ENCODE results near the gene FGFRL1.

The FGFRL1 gene

DNA sequence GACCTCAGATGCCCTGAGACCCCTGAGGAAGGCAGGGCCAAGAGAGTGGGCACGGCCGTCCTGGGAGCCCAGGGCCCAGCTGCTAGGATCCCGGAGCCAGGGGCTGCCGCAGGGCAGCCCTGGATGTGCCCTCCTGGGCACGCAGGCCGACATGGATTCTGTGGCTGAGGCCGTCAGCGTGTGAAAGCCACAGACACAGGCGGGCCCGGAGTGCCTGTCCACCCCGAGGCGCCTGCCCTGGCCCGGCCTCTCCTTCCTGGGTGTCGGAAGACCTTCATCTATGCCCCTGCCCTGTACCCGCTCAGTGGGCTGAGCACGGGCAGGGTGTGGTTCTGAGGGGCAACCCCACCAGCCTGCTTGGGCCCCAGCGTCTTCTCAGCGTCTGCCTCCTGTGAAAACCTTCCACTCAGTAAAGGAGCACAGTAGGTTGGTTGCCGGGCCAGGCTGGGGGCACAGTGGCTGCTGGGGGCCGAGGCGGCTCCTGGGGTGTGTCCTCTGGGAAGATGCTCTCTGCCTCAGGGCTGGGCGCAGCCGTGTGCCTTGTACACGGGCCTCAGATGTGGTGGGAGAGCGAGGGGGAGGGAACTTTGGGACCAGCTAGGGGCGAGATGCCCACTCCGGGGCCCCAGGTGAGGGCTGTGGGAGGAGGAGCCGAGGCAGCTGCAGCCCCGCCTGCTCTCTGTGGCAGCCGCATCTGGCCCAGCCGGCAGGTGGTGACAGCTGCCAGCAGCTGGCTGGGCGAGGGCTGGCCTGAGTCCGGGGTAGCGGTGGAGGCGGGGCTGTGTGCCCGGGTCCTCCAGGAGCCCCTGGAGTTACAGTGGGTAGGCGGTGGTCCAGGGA, 20.8 kb downstream of the FGFRL1 start:
- H3K27ac ChIP-seq = no peak overlapping the region
- H3K4me3 ChIP-seq = no peak overlapping the region

DNA sequence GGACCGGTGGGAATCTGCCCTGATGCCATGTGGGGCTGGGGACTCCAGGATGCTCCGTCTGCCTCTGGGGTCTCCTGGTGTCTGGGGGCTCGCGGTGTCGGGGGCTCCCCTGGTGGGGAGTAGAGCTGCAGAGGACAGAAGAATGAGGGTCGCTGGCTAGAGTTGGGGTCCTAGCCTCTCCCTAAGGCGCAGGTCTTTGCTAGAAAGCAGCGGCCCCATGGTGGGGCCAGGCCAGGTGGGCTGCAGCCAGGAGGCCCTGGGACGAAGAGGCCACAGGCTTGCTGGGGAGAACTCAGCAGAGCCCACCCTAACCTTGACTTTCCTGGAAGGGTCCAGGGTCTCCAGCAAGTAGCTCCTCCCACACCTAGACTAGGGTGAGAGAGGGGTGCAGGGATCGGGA, 21.4 kb downstream of the FGFRL1 start:
- Histone ChIP-seq H3K4me3 (no peak overlapping the region), H3K27ac (no peak overlapping the region)

DNA sequence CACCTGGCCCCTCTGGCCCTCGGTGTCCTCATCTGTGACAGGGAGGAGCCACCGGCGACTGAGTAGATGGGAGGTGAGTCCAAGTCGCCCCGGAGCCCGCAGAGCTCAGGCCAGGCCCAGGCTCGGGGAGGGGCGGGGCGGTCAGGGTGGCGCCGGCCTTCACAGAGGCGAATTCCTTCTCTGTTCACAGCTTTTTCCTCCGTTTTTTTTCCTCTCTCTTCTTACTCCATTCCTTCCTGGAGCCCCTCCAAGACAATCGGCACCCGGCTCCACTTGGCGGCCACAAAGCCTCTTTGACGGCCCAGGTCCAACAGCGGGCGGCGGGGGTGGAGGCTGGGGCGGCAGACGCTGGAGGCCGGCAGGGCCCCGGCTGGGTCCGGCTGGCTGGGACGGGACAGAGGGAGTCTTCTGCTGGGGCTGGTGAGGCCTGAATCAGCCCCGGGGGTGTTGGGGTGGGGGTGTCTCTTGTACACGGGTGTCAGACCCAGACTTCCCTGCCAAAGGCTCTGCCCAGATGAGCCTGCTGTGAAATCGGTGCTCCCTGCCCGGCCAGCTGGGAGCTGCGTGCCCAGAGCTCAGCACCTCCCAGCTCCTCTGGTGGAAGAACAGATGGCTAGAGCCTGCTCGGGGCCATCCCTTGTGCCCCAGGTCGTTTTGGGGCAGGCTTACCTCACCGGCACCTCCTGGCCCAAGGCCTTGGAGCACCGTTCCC, 22.6 kb downstream of the FGFRL1 start:
- peak overlapping the region in 5 of 21 experiments; percentile 5 to 46 (median 34) for H3K27ac ChIP-seq
- peak overlapping the region in 1 of 7 experiments; percentile 2 for H3K4me3 ChIP-seq

DNA sequence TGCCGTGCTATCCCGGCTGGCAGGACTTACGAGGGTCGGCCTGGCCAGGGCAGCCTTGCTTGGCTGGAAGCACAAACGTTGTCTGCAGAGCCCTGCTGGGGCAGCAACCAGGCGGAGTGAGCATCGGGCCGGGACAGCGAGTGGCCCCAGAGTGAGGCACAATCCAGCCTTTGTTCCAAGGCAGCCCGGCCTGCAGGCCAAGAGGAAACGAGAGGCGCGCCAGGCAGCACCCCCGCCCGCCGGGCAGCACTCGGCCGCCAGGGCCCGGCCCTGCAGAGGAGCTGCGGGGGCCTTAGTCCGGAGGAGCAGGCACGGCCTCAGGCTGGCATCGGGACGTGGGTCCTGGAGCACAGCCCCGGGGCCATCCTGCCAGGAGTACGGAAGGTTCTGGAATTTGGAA, 24.1 kb downstream of the FGFRL1 start:
- H3K4me3 ChIP-seq = no peak overlapping the region
- H3K27ac ChIP-seq = no peak overlapping the region

DNA sequence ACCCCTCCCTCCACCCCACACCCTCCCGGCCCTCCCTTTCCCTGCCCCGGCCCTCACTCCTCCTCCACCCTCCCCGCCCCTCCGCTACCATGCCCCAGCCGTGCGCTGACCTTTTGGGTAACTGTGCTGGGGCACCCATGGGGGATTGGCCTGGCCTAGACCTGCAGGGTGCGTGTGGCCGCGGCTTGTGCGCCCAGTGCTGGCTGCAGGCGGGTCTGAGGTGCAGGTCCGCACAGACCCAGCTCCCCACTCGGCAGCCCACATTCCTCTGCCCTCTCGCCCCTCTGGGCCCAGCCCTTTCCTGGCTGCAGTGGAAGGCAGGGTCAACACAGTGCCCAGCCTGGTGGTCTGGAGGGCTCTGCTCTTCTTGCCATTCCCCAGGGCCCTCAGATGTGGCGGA, 24.7 kb downstream of the FGFRL1 start:
- Histone ChIP-seq H3K27ac (no peak overlapping the region), H3K4me3 (no peak overlapping the region)

DNA sequence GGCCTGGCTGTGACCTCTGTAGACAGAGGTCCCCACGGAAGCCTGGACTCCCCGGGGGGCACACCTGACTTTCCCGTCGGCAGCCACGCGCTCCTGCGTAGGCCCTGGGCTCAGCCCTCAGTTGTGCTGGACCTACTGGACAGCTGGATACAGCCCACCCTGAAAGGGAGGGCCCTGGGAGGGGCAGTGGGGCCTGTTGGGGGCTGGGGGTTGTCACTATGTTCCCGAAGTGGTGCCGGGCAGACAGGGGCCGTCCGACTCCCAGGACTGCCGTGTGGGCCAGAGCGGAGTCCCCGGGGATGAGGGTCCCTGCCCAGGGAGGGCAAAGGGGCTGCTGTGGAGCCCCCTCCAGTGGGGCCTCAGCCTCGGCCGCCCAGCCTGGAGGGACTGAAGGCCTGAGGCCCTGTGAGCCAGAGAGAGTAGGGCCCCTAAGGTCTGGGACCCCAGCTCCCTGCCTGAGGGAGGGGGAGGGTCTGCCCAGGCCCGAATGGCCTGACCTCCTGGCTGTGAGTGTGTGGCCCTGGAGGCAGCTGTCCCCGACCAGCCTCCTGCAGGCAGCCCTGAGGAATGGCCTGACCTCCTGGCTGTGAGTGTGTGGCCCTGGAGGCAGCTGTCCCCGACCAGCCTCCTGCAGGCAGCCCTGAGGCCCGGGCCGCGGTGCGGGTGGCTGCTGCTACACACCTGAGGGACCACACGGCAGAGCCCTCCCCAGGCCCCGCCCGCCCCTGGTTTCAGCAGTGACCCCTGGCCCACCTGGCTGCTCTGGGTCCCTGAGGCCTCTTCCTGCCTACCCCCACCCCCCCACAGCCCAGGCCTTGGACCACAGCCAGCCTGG, 25.8 kb downstream of the FGFRL1 start:
- Histone ChIP-seq H3K27ac (no peak overlapping the region), H3K4me3 (no peak overlapping the region)

DNA sequence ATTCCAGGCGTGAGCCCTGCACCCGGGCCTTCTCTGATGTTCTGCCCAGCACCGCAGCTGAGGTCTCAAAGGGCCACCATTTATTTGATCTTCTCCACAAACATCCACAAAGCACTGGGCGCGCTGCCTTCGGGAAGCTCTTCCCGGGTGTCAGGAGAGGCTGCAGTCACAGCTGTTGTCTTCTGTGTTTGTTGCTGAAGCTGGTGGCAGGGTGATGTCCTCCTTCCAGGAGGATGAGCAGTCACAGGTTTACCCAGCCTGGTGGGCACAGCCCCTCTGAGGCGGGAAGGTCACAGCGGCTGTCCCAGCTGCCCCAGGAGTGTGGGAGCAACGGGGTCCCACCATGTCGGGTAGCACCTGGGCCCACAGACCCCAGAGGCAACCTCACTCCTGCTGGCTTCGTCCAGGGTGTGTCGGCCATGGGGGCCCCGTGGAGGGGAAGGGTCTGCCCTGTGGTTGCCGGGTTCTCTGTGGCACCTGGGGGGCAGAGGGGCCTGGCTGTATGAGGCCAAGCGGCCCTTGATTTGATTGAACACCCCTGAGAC, 27.6 kb downstream of the FGFRL1 start:
- H3K27ac ChIP-seq = peak overlapping the region in 8 of 21 experiments; percentile 3 to 67 (median 50)
- no peak overlapping the region for H3K4me3 ChIP-seq

DNA sequence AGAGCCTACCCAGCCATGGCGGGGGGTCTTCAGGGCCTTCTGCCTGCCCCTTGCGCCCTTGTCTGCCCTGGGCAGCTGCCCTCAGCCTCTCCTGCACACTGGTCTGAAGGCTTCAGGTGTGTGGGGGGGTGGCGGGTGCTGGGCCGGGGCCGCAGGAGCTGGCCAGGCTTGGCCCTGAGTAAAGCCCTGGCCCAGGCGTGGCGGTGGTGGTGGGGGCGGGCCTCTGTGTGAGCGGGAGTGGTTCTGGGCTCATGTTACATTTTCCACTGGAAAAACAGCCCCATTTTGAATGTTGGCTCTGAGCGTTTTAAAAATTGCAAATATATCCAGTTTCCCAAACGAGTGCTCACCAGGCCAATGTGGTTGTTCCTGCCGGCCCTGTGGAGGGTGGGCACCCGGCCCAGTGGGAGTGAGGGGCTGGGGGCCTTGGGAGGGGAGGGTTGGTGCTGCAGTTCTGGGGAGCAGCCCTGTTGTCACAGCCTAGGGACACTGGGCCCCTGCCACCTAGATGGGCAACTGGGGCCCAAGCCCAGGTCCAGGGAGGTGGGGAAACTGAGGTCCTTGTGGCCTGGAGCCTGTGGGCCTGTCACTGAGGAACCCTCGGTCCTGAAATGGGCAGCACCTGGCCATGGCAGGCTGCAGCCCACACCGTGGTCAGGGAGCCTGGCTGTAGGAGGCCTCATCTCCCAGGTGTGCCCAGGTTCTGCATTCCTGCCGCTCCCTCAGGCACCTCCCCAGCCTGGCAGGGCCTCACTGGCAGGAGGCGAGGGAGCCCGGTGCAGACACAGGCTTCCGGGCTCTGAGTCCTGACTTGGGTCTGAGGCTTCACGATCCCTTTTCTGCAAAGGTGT, 28.3 kb downstream of the FGFRL1 start:
- Histone ChIP-seq H3K27ac (peak overlapping the region in 9 of 21 experiments; percentile 21 to 67 (median 49)), H3K4me3 (no peak overlapping the region)

DNA sequence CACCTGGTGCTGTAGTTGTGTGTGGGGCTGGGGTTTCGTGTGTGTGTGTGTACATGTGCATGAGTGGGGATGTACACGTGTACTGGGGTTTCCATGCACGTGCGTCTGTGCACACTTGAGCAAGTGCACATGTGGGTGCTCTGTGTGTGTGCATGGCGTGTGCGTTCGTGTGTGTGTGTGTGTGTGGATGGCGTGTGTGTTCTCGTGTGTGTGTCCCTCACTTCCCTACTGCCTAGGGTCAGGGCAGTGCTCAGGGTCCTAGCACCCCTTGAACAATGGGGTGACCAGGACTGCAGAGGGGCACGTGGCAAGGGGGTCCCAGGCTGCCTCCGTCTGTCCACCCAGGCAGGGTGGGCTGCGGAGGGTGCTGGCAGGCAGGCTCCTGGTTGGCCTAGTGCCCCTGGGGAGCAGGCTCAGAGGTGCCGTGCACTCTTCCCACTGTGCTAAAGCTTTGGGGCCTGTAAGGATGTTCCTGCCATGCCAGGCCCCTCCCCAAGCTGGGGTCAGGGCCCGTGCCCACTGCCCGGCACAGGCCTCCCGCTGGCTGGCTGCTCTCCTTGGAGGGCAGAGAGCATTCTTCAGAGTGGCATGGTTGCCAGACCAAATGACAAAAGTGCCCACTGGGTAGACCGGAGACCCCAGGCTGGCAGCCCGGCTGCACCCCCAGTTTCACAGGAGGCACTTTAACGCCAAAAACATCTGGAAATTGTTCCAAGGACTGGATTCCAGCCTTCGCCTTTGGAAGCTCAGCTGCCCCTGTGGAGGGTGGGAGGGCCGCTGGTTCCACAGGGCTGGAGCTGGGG, 29.1 kb downstream of the FGFRL1 start:
- Histone ChIP-seq H3K27ac (peak overlapping the region in 1 of 21 experiments; percentile 46), H3K4me3 (no peak overlapping the region)

DNA sequence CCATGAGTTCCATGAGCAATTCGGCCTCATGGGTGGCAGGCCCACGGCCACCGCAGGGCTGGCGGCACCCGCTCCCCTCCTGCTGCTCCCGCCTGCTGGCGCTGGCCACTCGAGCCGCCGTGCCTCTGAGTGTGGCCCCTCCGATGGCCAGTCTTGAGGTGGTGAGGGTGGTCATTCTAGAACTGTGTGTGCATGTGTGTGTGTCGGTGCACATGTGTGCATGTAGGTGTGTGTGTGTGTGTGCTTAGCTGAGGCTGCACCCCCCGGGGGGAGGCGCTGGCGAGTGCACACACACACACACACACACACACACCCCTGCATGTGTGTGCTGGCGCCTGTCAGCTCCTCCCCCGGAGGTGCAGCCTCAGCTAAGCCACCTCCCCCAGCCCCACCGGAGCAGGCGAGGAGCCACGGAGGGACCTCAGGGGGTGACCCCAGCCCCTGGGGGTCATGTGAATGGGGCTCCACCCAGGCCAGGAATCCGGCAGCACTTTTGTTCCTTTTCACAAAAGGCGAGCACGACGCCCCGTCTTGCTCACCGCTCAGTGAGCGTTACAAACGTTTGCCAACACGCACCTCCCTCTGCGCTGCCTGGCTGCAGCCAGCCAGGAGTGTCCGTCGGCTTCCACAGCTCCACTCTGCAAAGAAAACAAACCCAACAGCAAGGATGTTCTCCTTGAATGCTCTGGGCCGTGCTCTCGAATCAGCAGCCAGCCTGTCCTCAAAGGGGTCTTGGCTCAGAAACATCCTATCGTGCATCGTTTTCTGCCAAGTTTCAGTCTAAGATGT, 29.9 kb downstream of the FGFRL1 start:
- Histone ChIP-seq H3K4me3 (no peak overlapping the region), H3K27ac (peak overlapping the region in 1 of 21 experiments; percentile 49)

DNA sequence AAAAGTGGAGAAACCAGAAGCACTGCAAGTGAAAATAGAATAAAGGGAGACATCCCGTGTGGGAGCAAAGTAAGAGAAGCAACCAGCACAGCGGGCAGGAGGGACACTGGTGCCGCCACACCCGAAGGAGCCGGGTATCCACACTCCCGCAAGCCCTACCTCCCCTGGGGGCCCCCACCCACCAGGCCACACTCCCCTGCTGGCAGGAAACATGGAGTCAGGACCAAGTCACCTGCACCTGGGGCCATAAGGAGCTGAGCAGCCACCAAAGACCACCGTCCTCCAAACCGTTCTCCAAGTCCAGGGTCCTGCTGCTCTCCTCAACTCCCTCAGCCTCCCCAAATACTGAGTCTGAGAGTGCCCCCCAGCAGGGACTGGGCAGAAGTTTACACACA, 30.5 kb downstream of the FGFRL1 start:
- H3K27ac ChIP-seq = peak overlapping the region in 1 of 21 experiments; percentile 49
- no peak overlapping the region for H3K4me3 ChIP-seq

DNA sequence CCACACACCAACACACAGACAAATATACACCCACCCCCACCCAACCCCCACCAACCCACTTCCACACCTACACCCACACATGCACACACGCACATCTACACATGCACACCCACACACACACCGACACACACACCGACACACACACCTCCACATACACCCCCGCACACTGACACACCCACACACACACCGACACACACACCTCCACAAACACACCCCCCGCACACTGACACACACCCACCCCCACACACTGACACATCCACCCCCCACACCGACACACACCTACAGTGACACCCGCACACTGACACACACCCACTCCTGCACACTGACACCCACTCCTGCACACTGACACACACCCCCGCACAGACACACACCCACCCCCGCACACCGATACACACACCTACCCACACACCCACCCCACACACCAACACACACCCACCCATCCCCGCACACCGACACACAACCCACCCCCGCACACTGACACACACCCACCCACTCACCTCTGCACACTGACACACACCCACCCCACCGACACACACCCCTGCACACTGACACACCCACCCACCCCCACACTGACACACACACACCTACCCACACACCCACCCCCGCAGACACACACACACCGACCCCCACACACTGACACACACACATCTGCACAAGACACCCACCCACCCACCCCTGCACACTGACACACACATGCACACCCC, 31.1 kb downstream of the FGFRL1 start:
- H3K4me3 ChIP-seq = no peak overlapping the region
- no peak overlapping the region for H3K27ac ChIP-seq

DNA sequence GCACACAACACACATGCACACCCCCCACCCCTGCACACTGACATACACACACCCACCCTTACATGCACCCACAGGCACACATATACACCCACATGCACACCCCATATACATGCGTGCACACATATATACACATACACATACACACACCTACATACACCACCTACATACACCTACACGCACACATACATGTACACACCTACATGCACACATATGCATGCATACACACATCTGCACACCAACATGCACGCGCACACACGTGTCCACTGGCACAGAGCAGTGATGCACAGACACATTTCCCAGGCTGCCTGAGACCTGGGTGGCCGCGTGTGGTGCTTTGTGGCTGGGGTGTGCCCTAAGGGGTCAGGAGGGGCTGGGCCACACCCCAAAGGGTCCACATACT, 31.7 kb downstream of the FGFRL1 start:
- Histone ChIP-seq H3K4me3 (no peak overlapping the region), H3K27ac (peak overlapping the region in 3 of 21 experiments; percentile 44 to 72 (median 63))

DNA sequence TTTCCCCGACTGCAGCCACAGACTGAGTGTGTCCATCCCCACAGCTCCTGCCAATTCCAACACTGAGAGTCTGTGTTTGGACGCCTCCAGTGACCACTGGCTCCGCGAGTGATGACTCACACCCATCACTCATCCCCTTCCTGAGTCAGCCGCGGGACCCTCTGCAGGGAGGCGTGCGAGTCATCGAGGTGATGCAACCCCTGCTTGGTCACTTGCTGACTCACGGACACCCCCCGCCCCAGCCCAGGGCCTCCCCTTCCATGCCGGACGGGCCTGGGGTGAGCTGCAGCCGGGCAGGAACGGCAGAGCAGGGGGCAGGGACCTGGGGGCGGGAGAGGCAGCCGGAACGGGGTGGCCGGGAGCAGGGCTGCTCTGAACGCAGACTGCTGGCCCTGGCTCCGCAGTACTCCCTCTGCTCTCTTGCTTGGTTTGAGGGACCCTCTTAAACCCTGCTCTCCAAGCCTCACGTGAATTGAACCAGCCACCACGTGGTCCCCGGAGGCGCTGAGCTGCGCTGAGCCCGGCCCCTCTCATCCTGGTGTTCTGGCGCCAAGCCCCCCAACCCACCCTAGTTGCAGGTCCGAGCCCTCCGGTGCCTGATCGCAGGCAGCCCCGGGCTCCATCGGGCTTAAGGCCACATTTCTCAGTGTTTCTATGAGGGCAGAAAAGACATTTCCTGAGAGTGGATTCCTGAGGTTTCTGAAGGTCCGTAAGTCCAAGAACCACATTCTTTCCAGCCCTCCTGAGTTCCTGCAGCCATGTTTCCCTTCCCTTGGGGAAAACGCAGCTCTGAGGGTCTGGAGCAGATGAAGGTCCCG, 32.4 kb downstream of the FGFRL1 start:
- Histone ChIP-seq H3K27ac (peak overlapping the region in 17 of 21 experiments; percentile 16 to 83 (median 63)), H3K4me3 (no peak overlapping the region)

DNA sequence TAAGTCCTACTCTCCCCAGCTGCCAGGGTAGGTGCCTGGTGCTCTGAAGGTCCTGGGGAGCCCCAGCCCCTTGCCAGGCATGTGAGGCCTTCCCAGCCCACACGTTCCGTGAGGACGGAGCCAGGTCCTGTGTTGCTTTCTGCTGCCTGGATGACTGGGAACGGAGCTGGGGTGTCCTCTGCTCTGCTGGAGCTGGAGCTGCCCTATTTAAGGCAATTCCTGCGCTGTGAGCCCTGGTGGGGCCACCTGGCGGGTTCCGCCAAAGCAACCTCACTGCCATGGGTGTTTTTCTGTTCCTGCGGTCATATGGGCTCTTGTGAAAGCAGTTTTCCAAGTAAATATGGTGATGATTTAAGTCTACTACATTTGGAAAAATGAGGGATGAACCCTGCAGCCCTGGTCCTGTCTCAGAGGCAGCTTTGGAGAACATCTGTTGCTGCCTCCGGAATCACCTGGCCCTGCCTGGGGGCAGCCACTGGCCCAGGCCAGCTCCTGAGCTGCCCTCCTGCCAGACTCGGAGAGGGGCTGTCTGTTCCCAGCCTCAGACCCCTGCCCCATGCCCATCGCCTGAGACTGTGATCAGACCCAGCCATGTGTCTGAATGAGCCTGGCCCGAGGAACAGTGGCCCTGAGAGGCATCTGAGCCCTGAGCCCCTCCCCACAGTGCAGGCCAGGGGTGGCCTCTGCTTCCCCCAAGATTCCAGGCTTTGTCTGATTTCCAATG, 33.2 kb downstream of the FGFRL1 start:
- peak overlapping the region in 17 of 21 experiments; percentile 16 to 83 (median 63) for H3K27ac ChIP-seq

More for the DNA sequence above, 33.2 kb downstream of the FGFRL1 start:
- H3K4me3 ChIP-seq = no peak overlapping the region

Measured in skin epidermis (tissue), 12 donors.